ENCODE results near the gene KLHDC8B. TPM values are rescaled to one million over a fixed set of nuclear protein-coding genes. Genes with fewer than 3 reads are reported as not detected.

The KLHDC8B gene
- total RNA-seq, 1 donor = 16.6 TPM

DNA sequence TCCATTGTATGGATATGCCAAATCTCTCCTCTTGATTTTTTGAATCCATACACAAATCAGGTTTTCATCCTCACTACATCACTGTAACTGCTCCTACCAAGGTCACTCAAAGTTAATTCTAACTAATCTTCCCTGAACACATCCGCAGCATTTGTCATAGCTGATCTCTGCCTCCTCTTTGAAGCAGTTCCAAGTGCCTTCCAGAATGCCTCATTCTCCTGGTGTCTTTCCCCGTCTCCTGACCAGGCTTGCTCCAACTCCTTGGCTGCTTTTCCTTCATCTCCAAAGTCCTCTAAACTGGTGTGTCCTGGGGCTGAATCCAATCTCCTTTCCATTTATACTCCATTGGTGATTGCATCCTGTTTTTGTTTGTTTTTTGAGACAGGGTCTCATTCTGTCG lies 26.8 kb downstream of the KLHDC8B start:
- H3K4me2 ChIP-seq (ENCODE audit: insufficient read depth, low read length) = no peak overlapping the region
- no peaks in the 10 kb centered on the region for H3K36me3 ChIP-seq (ENCODE audit: insufficient read depth, low read length)
- H3K9me3 ChIP-seq (ENCODE audit: low read depth, low read length) = no peaks in the 10 kb centered on the region
- H2AFZ ChIP-seq (ENCODE audit: low read length) = peak overlapping the region; percentile 94
- no peak overlapping the region for H3K27ac ChIP-seq (ENCODE audit: low read depth, low read length)
- H4K20me1 ChIP-seq (ENCODE audit: insufficient read depth, low read length) = no peaks in the 10 kb centered on the region
- TF ChIP-seq, protein P1, sequence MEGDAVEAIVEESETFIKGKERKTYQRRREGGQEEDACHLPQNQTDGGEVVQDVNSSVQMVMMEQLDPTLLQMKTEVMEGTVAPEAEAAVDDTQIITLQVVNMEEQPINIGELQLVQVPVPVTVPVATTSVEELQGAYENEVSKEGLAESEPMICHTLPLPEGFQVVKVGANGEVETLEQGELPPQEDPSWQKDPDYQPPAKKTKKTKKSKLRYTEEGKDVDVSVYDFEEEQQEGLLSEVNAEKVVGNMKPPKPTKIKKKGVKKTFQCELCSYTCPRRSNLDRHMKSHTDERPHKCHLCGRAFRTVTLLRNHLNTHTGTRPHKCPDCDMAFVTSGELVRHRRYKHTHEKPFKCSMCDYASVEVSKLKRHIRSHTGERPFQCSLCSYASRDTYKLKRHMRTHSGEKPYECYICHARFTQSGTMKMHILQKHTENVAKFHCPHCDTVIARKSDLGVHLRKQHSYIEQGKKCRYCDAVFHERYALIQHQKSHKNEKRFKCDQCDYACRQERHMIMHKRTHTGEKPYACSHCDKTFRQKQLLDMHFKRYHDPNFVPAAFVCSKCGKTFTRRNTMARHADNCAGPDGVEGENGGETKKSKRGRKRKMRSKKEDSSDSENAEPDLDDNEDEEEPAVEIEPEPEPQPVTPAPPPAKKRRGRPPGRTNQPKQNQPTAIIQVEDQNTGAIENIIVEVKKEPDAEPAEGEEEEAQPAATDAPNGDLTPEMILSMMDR (IDR thresholded peaks at IDR 0.05; ENCODE audit: extremely low read depth, low read depth, low read length) = no peak
- no peak overlapping the region for H3K4me3 ChIP-seq (ENCODE audit: insufficient read depth, low read length)
- peaks cover 19% of the 10 kb centered on the region for H3K79me2 ChIP-seq (ENCODE audit: insufficient read depth, low read length)
- DNase-seq (ENCODE audit: insufficient read length, low spot score, missing footprints) = no peak
- H3K4me1 ChIP-seq (ENCODE audit: insufficient read depth, low read length) = no peaks in the 10 kb centered on the region
- H3K27me3 ChIP-seq (ENCODE audit: insufficient read depth, low read length) = no peaks in the 10 kb centered on the region

DNA sequence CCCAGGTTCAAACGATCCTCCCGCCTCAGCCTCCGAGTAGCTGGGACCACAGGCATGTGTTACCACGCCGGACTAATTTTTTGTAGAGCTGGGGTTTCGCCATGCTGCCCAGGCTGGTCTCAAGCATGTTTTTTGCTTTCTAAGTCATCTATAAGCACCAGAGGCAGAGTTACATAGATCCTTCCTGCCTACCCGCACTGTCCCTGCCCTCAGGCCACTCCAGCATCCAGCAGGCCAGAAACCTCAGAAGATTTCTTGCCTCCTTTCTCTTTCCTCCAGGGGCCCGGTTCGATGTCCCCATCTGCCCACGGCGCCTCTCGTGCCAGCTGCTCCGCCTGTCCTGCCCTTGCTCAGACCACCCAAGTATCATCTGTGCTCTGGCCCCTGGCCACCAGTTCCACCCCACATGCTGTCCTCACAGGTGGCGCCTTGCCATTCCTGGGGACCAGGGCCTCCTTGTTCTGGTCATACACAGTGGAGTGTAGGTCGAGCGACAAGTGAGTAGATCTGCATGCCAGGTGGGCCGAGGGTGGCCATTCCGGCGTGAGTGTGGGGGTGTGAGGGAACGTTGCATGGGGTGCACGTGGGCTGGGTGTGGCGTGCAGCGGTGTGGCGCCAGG lies 27.3 kb downstream of the KLHDC8B start:
- H4K20me1 ChIP-seq (ENCODE audit: insufficient read depth, low read length) = no peaks in the 10 kb centered on the region
- peak overlapping the region; percentile 90 for H3K27ac ChIP-seq (ENCODE audit: low read depth, low read length)
- H3K4me1 ChIP-seq (ENCODE audit: insufficient read depth, low read length) = no peaks in the 10 kb centered on the region
- H3K79me2 ChIP-seq (ENCODE audit: insufficient read depth, low read length) = peaks cover 25% of the 10 kb centered on the region
- peak; percentile 57 for DNase-seq (ENCODE audit: insufficient read length, low spot score, missing footprints)
- peak overlapping the region; percentile 94 for H2AFZ ChIP-seq (ENCODE audit: low read length)
- H3K9me3 ChIP-seq (ENCODE audit: low read depth, low read length) = no peaks in the 10 kb centered on the region
- H3K4me3 ChIP-seq (ENCODE audit: insufficient read depth, low read length) = peak overlapping the region; percentile 86
- no peaks in the 10 kb centered on the region for H3K27me3 ChIP-seq (ENCODE audit: insufficient read depth, low read length)
- TF ChIP-seq, protein P1 (IDR thresholded peaks at IDR 0.05; ENCODE audit: extremely low read depth, low read depth, low read length) = no peak
- H3K36me3 ChIP-seq (ENCODE audit: insufficient read depth, low read length) = no peaks in the 10 kb centered on the region
- H3K4me2 ChIP-seq (ENCODE audit: insufficient read depth, low read length) = peak overlapping the region; percentile 81

DNA sequence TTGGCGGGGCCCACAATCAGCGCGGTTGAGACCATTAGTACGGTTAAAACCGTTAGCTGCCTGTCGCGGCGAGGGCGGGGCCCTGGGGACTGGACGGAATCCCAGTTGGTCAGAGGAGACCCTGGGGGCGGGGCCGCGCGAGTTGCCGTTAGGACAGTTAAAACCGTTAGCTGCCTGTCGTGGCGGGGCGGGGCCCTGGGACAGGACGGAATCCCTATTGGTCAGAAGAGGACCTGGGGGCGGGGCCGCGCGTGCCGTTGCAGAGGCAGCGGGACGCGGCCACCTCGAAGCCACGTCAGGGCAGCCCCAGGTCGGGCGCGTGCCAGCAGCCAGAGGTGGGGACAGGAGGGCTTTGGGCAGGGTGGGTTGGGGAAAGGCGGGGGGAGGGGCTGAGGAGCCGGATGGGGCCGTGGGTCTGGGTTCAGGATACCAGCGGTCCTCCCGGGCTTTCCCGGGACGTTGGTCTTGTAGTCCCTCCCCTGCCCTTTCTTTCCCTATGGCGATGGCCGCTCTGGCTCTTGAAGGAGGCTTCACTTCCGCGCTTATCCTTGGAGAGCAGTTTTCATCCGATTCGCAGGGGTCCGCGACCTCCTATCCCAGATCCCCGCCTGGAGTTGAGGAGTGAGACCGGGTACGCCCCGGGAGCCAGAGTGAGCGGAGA lies 28.0 kb downstream of the KLHDC8B start:
- H3K4me2 ChIP-seq (ENCODE audit: insufficient read depth, low read length) = peak overlapping the region; percentile 81
- H4K20me1 ChIP-seq (ENCODE audit: insufficient read depth, low read length) = no peaks in the 10 kb centered on the region
- H3K9me3 ChIP-seq (ENCODE audit: low read depth, low read length) = no peaks in the 10 kb centered on the region
- TF ChIP-seq, protein P1 (IDR thresholded peaks at IDR 0.05; ENCODE audit: extremely low read depth, low read depth, low read length) = no peak
- H3K4me1 ChIP-seq (ENCODE audit: insufficient read depth, low read length) = no peaks in the 10 kb centered on the region
- peak; percentile 98 for DNase-seq (ENCODE audit: insufficient read length, low spot score, missing footprints)
- H3K36me3 ChIP-seq (ENCODE audit: insufficient read depth, low read length) = no peaks in the 10 kb centered on the region
- H3K27ac ChIP-seq (ENCODE audit: low read depth, low read length) = peak overlapping the region; percentile 90
- H3K27me3 ChIP-seq (ENCODE audit: insufficient read depth, low read length) = no peaks in the 10 kb centered on the region
- peaks cover 31% of the 10 kb centered on the region for H3K79me2 ChIP-seq (ENCODE audit: insufficient read depth, low read length)
- H2AFZ ChIP-seq (ENCODE audit: low read length) = peak overlapping the region; percentile 95
- peak overlapping the region; percentile 86 for H3K4me3 ChIP-seq (ENCODE audit: insufficient read depth, low read length)

DNA sequence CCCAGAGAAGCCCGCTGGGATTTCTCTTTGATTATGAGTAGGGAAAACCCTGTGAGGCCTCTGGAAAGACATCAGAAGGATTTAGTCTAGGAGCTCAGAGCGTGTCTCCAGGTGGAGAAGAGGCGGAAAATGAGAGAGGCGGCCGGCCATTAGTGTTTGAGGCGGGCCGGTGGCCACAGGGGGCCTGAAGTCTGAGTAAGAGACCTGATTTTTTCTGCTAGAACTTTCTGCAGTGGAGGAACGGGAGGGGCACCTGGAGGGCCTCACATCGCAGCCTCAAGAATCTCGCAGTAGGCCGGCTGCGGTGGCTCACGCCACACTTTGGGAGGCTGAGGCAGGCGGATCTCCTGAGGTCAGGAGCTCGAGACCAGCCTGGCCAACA lies 28.5 kb downstream of the KLHDC8B start:
- no peaks in the 10 kb centered on the region for H3K36me3 ChIP-seq (ENCODE audit: insufficient read depth, low read length)
- peak overlapping the region; percentile 90 for H3K27ac ChIP-seq (ENCODE audit: low read depth, low read length)
- no peaks in the 10 kb centered on the region for H3K9me3 ChIP-seq (ENCODE audit: low read depth, low read length)
- no peaks in the 10 kb centered on the region for H4K20me1 ChIP-seq (ENCODE audit: insufficient read depth, low read length)
- peak overlapping the region; percentile 81 for H3K4me2 ChIP-seq (ENCODE audit: insufficient read depth, low read length)
- no peaks in the 10 kb centered on the region for H3K27me3 ChIP-seq (ENCODE audit: insufficient read depth, low read length)
- peaks cover 33% of the 10 kb centered on the region for H3K79me2 ChIP-seq (ENCODE audit: insufficient read depth, low read length)
- H3K4me3 ChIP-seq (ENCODE audit: insufficient read depth, low read length) = peak overlapping the region; percentile 86
- DNase-seq (ENCODE audit: insufficient read length, low spot score, missing footprints) = peak; percentile 79
- no peaks in the 10 kb centered on the region for H3K4me1 ChIP-seq (ENCODE audit: insufficient read depth, low read length)
- H2AFZ ChIP-seq (ENCODE audit: low read length) = peak overlapping the region; percentile 95
- TF ChIP-seq, protein P1 (IDR thresholded peaks at IDR 0.05; ENCODE audit: extremely low read depth, low read depth, low read length) = no peak
